Right renal pelvis (tissue), 4 donors: ENCODE measurements around the gene MIX23. TPM values are rescaled to one million over a fixed set of nuclear protein-coding genes. Genes with fewer than 3 reads are reported as not detected.

Source experiments
- polyA plus RNA-seq, 4 donors: library from polyadenylated mRNA; unstranded; fragments of 120-200 nt; gene quantifications; one replicate each; pipeline ENCODE4 v1.2.1, GENCODE V29; 2013; ENCODE audit not compliant: insufficient read length in 4 of 4

MIX23 gene
- polyA plus RNA-seq, 4 donors: 49.3 to 70.0 (median 65.3) TPM

Other genes starting within 250 kb of the MIX23 start
- gene CASR, start 199.6 kb downstream of the MIX23 start, polyA plus RNA-seq: 10 to 100 TPM; 21.9 to 29.6 (median 27.3) TPM
- under 1 TPM; 0.56 to 0.91 (median 0.66) TPM for gene CSTA, start 58.0 kb downstream of the MIX23 start, polyA plus RNA-seq
- gene FAM162A, start 951 bp upstream of the MIX23 start, polyA plus RNA-seq: 10 to 100 TPM; 74.5 to 78.5 (median 75.6) TPM
- gene WDR5B, start 32.8 kb upstream of the MIX23 start, polyA plus RNA-seq: 10 to 100 TPM in 3 of 4 donors, 1 to 10 TPM in 1; 8.9 to 12.0 (median 11.3) TPM
- gene KPNA1, start 131.7 kb upstream of the MIX23 start, polyA plus RNA-seq: 10 to 100 TPM; 39.9 to 57.8 (median 52.4) TPM
- gene PARP9, start 181.1 kb upstream of the MIX23 start, polyA plus RNA-seq: 10 to 100 TPM; 12.6 to 18.6 (median 17.6) TPM
- 10 to 100 TPM; 11.1 to 16.9 (median 15.1) TPM for gene DTX3L, start 181.1 kb upstream of the MIX23 start, polyA plus RNA-seq
- gene PARP15, start 194.4 kb upstream of the MIX23 start, polyA plus RNA-seq: under 1 TPM; 0.21 to 0.36 (median 0.28) TPM